HTR-8/SVneo (cell line): ENCODE data around the gene TTPAL.

ENCODE experiments used
- DNase-seq: peaks from one replicate; pipeline ENCODE4 v3.0.0; 2011; ENCODE audit warnings: low spot score, mixed read lengths; ENCODE audit not compliant: insufficient read length
- FAIRE-seq: peaks from 2 replicates; lab custom pipeline; 2011; peaks lifted over from hg19 to GRCh38; lab: Jason Lieb, UNC

TTPAL gene

GRCh38 chr20:44475694-44476560 lies at the start of gene TTPAL:
Gene TTPAL, plus strand, starts transcription at chr20:44475874. Its CDS starts 4,126 bp downstream, at chr20:44480000.
- FAIRE-seq, result peak; percentile 100
- DNase-seq, result peak; percentile 100

GRCh38 chr20:44425923-44426322 lies 49.8 kb upstream of the TTPAL start:
- no peak for FAIRE-seq

GRCh38 chr20:44426879-44427790 lies 48.5 kb upstream of the TTPAL start:
- DNase-seq (no peak), FAIRE-seq (peak; percentile 89)

More at GRCh38 chr20:44425923-44426322, 49.8 kb upstream of the TTPAL start:
- no peak for DNase-seq

- FAIRE-seq, result no peak
- no peak for DNase-seq
Observed at GRCh38 chr20:44427804-44428173, 47.9 kb upstream of the TTPAL start.

GRCh38 chr20:44428174-44429016 lies 47.3 kb upstream of the TTPAL start:
- no peak for DNase-seq
- FAIRE-seq, result peak; percentile 95

GRCh38 chr20:44429017-44429339 lies 46.7 kb upstream of the TTPAL start:
- FAIRE-seq (no peak), DNase-seq (no peak)

- FAIRE-seq (peak; percentile 77), DNase-seq (no peak)
Observed at GRCh38 chr20:44429419-44430269, 46.0 kb upstream of the TTPAL start.

- no peak for DNase-seq
- FAIRE-seq, result no peak
Observed at GRCh38 chr20:44430270-44431065, 45.2 kb upstream of the TTPAL start.

- no peak for DNase-seq
- peak; percentile 75 for FAIRE-seq
Observed at GRCh38 chr20:44431118-44431501, 44.6 kb upstream of the TTPAL start.

- DNase-seq, result no peak
Observed at GRCh38 chr20:44431502-44432234, 44.0 kb upstream of the TTPAL start.

GRCh38 chr20:44432618-44433577 lies 42.8 kb upstream of the TTPAL start:
- DNase-seq (no peak), FAIRE-seq (no peak)

More at GRCh38 chr20:44431502-44432234, 44.0 kb upstream of the TTPAL start:
- peak; percentile 36 for FAIRE-seq

GRCh38 chr20:44433751-44434538 lies 41.7 kb upstream of the TTPAL start:
- DNase-seq (no peak), FAIRE-seq (peak; percentile 86)

GRCh38 chr20:44435630-44436335 lies 39.9 kb upstream of the TTPAL start:
- DNase-seq (no peak), FAIRE-seq (no peak)

GRCh38 chr20:44436393-44436792 lies 39.3 kb upstream of the TTPAL start:
- no peak for DNase-seq
- FAIRE-seq, result peak; percentile 69

- FAIRE-seq (no peak), DNase-seq (no peak)
Observed at GRCh38 chr20:44437497-44437896, 38.2 kb upstream of the TTPAL start.
